LNCaP clone FGC (cell line): ENCODE data around the gene SLC44A5.

ENCODE experiments used
- DNase-seq: peaks from one replicate; pipeline ENCODE4 v3.0.0-alpha.2; 2011; ENCODE audit warnings: low read depth
- H3K4me3 ChIP-seq: 2 replicates; pipeline ENCODE4 v1.5.1; 2011; ENCODE audit warnings: mild to moderate bottlenecking, low read depth, low read length, control low read depth
- TF ChIP-seq, protein P1 (sequence below): IDR thresholded peaks from 2 replicates; pipeline ENCODE4 v1.5.1; 2012; ENCODE audit warnings: mild to moderate bottlenecking; ENCODE audit not compliant: control insufficient read depth, insufficient read depth; ENCODE audit errors: extremely low read depth

SLC44A5 gene

DNA sequence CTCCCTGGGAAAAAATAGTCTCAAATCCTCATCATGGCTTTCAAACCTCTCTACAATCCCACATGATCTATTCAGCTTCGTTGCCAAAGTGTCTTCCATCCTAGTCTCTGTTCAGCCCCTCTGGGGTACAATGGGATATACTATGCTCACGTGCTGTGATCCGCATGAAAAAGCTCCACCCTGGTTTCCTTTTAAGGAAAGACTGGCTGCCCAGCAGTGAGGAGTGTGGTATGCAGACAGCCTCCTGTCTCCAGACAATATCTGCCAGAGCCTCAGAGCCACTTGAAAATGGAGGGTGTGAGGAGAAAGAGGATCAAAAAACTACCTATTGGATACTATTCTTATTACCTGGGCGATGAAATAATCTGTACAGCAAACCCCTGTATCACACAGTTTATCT is 282.2 kb downstream of the SLC44A5 start:
- no peak overlapping the region for H3K4me3 ChIP-seq
- DNase-seq = no peak
- TF ChIP-seq, protein P1, sequence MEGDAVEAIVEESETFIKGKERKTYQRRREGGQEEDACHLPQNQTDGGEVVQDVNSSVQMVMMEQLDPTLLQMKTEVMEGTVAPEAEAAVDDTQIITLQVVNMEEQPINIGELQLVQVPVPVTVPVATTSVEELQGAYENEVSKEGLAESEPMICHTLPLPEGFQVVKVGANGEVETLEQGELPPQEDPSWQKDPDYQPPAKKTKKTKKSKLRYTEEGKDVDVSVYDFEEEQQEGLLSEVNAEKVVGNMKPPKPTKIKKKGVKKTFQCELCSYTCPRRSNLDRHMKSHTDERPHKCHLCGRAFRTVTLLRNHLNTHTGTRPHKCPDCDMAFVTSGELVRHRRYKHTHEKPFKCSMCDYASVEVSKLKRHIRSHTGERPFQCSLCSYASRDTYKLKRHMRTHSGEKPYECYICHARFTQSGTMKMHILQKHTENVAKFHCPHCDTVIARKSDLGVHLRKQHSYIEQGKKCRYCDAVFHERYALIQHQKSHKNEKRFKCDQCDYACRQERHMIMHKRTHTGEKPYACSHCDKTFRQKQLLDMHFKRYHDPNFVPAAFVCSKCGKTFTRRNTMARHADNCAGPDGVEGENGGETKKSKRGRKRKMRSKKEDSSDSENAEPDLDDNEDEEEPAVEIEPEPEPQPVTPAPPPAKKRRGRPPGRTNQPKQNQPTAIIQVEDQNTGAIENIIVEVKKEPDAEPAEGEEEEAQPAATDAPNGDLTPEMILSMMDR = no peak

DNA sequence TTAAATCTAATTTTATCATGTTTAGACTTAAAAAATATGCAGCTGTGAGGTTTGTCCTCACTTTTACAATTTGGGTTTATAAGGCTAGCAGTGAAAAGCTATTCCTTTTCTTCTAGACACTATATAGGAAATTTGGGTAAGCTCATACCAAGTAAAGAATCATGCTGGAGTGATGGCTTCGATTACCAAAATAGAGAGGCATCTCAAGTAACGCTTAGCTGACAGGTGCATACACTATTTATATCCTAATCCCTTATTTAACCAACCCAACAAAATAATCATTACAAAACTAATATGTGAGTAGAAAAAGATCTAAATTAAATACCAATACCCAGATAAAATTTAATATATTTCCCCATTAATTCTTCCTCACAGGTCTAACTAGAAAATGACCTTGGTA is 283.5 kb downstream of the SLC44A5 start:
- H3K4me3 ChIP-seq = no peak overlapping the region
- no peak for DNase-seq
- TF ChIP-seq, protein P1 = no peak

DNA sequence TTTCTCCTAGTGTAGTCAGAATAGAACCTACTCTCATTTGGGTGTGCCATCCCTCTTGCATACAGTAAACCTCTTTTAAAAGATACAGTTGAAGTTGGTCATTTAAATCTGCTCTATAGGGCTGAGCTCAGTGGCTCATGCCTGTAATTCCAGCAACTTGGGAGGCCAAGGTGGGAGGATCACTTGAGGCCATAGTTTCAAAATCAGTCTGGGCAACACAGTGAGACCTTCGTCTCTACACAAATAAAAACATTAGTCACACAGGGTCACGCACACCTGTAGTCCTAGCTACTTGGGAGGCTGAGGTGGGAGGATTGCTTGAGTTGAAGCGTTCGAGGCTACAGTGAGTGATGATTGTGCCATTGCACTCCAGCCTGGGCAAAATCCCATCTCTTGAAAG is 292.9 kb downstream of the SLC44A5 start:
- H3K4me3 ChIP-seq = no peak overlapping the region
- no peak for DNase-seq
- TF ChIP-seq, protein P1 = no peak

DNA sequence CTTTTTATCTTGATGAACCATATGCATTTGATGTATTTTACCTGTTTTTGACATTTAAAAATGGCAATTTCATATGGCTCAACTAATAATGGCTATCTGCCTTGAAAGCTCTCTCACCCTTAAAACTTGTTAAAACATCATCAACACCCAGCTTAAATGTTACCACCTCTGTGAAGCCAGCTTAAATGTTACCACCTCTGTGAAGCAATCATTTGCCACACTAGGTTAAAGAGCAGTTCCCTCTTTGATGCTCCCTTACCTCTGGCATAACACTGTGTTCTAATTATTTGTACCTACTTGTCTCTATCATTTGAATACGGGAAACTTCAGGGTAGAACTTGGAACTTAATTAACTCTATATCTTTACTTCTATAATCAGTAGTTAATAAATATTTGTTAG is 294.7 kb downstream of the SLC44A5 start:
- TF ChIP-seq, protein P1 = no peak
- no peak overlapping the region for H3K4me3 ChIP-seq
- no peak for DNase-seq

DNA sequence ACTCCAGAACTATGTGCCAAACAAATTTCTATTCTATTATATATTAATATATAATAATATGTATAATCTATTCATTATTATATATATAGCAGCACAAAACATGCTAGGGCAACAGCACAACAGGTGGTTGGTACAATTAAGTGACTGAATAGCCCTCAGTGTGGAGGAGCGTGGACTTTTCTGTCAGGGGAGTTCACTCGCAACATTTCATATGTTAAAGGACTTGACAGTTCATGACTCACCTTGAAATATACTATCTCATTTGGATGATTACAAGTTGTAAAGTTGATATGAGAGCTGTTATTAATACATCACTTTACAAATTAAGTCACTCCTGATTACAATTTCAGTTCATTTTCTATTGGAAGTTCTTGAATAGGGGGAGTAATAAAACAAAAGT is 298.3 kb downstream of the SLC44A5 start:
- DNase-seq = no peak

DNA sequence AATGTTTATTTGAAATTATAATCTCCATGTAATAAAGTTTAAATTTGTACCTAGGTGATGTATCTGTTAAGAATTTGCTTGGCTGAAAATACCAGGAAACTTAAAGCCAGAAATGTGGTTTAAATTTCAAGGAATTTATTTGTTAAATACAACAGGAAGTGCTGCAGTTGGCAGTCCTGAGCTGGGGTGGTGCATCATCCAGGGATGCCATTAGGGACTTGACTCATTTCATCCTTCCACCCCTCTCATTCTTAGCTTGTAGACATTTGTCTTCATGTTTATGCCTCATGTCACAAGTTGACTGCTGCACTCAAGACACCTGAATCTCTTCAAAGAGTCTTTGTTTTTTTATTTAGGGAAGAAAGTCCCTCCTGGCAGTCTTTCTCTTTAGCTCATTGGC is 300.8 kb downstream of the SLC44A5 start:
- no peak for DNase-seq
- no peak overlapping the region for H3K4me3 ChIP-seq
- TF ChIP-seq, protein P1 = no peak

More for the DNA sequence above, 298.3 kb downstream of the SLC44A5 start:
- no peak overlapping the region for H3K4me3 ChIP-seq
- TF ChIP-seq, protein P1 = no peak

DNA sequence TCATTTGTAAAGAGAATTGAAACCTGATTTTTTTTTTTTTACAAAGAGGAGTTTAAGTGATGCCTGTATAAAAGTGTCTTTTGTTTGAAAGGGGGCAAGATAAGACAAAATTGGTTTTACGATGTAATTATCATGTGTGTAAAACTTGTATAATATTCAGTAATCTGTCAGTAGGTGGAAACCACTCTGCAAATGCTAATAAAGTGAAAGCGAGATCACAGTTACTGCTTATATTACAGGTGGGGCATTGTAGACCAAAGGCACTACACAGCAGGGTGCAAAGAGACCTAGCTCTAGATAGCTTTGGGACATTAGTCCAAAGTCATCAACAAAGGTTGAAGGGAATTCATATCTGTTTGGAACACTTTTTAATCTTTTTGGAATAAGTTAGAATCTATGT is 302.5 kb downstream of the SLC44A5 start:
- DNase-seq = no peak
- no peak overlapping the region for H3K4me3 ChIP-seq
- TF ChIP-seq, protein P1 = no peak
